Hepatocyte (in vitro differentiated cells): ENCODE measurements around the gene IQGAP2. TPM values are rescaled to one million over a fixed set of nuclear protein-coding genes. Genes with fewer than 3 reads are reported as not detected.
"Not testable (repeated sequence)": the region's sequence is repeated elsewhere in the genome, so short reads cannot be mapped to it uniquely, and the experiment has no call there.

Experiments
- DNase-seq: peaks from one replicate; pipeline ENCODE4 v3.0.0-alpha.2; 2016; ENCODE audit warnings: low spot score
- H2AFZ ChIP-seq: fragments of 200-600 bp; sonication (generic); 2 replicates; pipeline ENCODE4 v1.6.0; 2016; ENCODE audit warnings: antibody characterized with exemption, mild to moderate bottlenecking
- H3K27ac ChIP-seq: fragments of 200-600 bp; sonication (generic); 2 replicates; pipeline ENCODE4 v1.5.1; 2016; ENCODE audit warnings: mild to moderate bottlenecking
- H3K27me3 ChIP-seq: fragments of 200-600 bp; sonication (generic); 2 replicates; pipeline ENCODE4 v1.6.1; 2016
- H3K36me3 ChIP-seq: fragments of 200-600 bp; sonication (generic); replicated peaks from 2 replicates; pipeline ENCODE4 v1.5.1; 2016; ENCODE audit warnings: low read depth; ENCODE audit not compliant: insufficient read depth
- H3K4me1 ChIP-seq: fragments of 200-600 bp; sonication (generic); 2 replicates; pipeline ENCODE4 v1.5.1; 2016; ENCODE audit warnings: mild to moderate bottlenecking, moderate library complexity; ENCODE audit not compliant: insufficient read depth
- H3K4me2 ChIP-seq: fragments of 200-600 bp; sonication (generic); 2 replicates; pipeline ENCODE4 v1.6.0; 2016
- H3K4me3 ChIP-seq: fragments of 200-600 bp; sonication (generic); 2 replicates; pipeline ENCODE4 v1.5.1; 2016; ENCODE audit warnings: mild to moderate bottlenecking
- H3K79me2 ChIP-seq: fragments of 200-600 bp; sonication (generic); 2 replicates; pipeline ENCODE4 v1.6.0; 2017; ENCODE audit warnings: mild to moderate bottlenecking
- H3K9me2 ChIP-seq: fragments of 200-600 bp; sonication (generic); replicated peaks from 2 replicates; pipeline ENCODE4 v1.6.0; 2017; ENCODE audit warnings: mild to moderate bottlenecking; ENCODE audit not compliant: insufficient read depth
- H3K9me3 ChIP-seq: fragments of 200-600 bp; sonication (generic); 2 replicates; pipeline ENCODE4 v1.5.1; 2016; ENCODE audit warnings: low read depth, mild to moderate bottlenecking
- H4K20me1 ChIP-seq: fragments of 200-600 bp; sonication (generic); 2 replicates; pipeline ENCODE4 v1.6.0; 2016; ENCODE audit warnings: mild to moderate bottlenecking; ENCODE audit not compliant: insufficient read depth, poor library complexity, severe bottlenecking
- CTCF ChIP-seq: fragments of 200-600 bp; sonication (generic); IDR thresholded peaks from 2 replicates; pipeline ENCODE4 v1.5.1; 2016; ENCODE audit warnings: antibody characterized with exemption, mild to moderate bottlenecking; ENCODE audit not compliant: poor library complexity
- EZH2 ChIP-seq: fragments of 200-600 bp; sonication (generic); IDR thresholded peaks from 2 replicates; pipeline ENCODE4 v1.6.1; 2016; ENCODE audit warnings: antibody characterized with exemption, mild to moderate bottlenecking, borderline replicate concordance
- EZH2phosphoT487 ChIP-seq: fragments of 200-600 bp; sonication (generic); IDR thresholded peaks from one replicate; pipeline ENCODE4 v1.6.1; 2018; ENCODE audit warnings: antibody characterized with exemption, mild to moderate bottlenecking, low read depth, moderate library complexity; ENCODE audit not compliant: unreplicated experiment, severe bottlenecking
- WGBS: methylation state at CpG from one replicate; pipeline ENCODE4 v1.1.6; 2016; ENCODE audit warnings: low lambda C conversion rate; ENCODE audit errors: missing lambda C conversion rate; 5-methylcytosine and 5-hydroxymethylcytosine counted together
- polyA plus RNA-seq: library from polyadenylated mRNA; unstranded; fragments of >200 nt; fragmentation: Nextera tagmentation; extraction: Ambion mirVana; gene quantifications from 2 replicates; pipeline ENCODE4 v1.2.1, GENCODE V29; 2016
- total RNA-seq: library from RNA; depleted of rRNA; stranded (reverse); fragments of >200 nt; gene quantifications from 2 replicates; pipeline ENCODE4 v1.2.3, GENCODE V29; 2014

IQGAP2 gene
- total and polyA plus RNA-seq, 2 experiments from 2014 or later, result 37.2 to 78.9 TPM

GRCh38 chr5:76513476-76513875, 110.4 kb downstream of the IQGAP2 start:
- Histone ChIP-seq H3K9me2 (no peaks in the 10 kb centered on the region), H3K27me3 (no peaks in the 10 kb centered on the region), H3K4me3 (no peak overlapping the region), H3K4me2 (no peak overlapping the region), H3K27ac (no peak overlapping the region), H2AFZ (no peak overlapping the region), H3K4me1 (no peaks in the 10 kb centered on the region), H3K36me3 (no peaks in the 10 kb centered on the region), H3K79me2 (peaks cover 3% of the 10 kb centered on the region), H4K20me1 (no peaks in the 10 kb centered on the region), H3K9me3 (no peaks in the 10 kb centered on the region)
- TF ChIP-seq EZH2phosphoT487 (no peak), EZH2 (no peak), CTCF (no peak)
- DNase-seq, result no peak
- 75% methylated on average over 1 of the region's 1 CpG for WGBS

- Histone ChIP-seq H3K79me2 (peaks cover 3% of the 10 kb centered on the region), H3K27me3 (no peaks in the 10 kb centered on the region), H3K9me3 (no peaks in the 10 kb centered on the region), H3K4me3 (no peak overlapping the region), H2AFZ (no peak overlapping the region), H3K9me2 (no peaks in the 10 kb centered on the region), H3K27ac (no peak overlapping the region), H3K36me3 (no peaks in the 10 kb centered on the region), H3K4me1 (no peaks in the 10 kb centered on the region), H3K4me2 (no peak overlapping the region), H4K20me1 (no peaks in the 10 kb centered on the region)
- no peak for DNase-seq
- TF ChIP-seq EZH2, result no peak
- TF ChIP-seq CTCF, result no peak
- TF ChIP-seq EZH2phosphoT487, result no peak
- 70% methylated on average over 4 of the region's 4 CpGs for WGBS
These were observed 111.2 kb downstream of the IQGAP2 start for GRCh38 chr5:76514292-76514691.

GRCh38 chr5:76514713-76515112, 111.6 kb downstream of the IQGAP2 start:
- H3K4me3 ChIP-seq, result no peak overlapping the region
- H3K9me2 ChIP-seq, result no peaks in the 10 kb centered on the region
- H3K4me1 ChIP-seq, result no peaks in the 10 kb centered on the region
- 55% methylated on average over 2 of the region's 2 CpGs for WGBS
- no peak for TF ChIP-seq EZH2
- TF ChIP-seq CTCF, result no peak
- TF ChIP-seq EZH2phosphoT487, result no peak
- H3K79me2 ChIP-seq, result peaks cover 3% of the 10 kb centered on the region
- no peaks in the 10 kb centered on the region for H4K20me1 ChIP-seq
- H3K4me2 ChIP-seq, result no peak overlapping the region
- no peak for DNase-seq
- no peak overlapping the region for H2AFZ ChIP-seq
- H3K36me3 ChIP-seq, result no peaks in the 10 kb centered on the region
- no peak overlapping the region for H3K27ac ChIP-seq
- no peaks in the 10 kb centered on the region for H3K27me3 ChIP-seq
- no peaks in the 10 kb centered on the region for H3K9me3 ChIP-seq

- Histone ChIP-seq H2AFZ (no peak overlapping the region), H4K20me1 (no peaks in the 10 kb centered on the region)
- 99% methylated on average over 3 of the region's 3 CpGs for WGBS
These were observed 114.2 kb downstream of the IQGAP2 start for GRCh38 chr5:76517334-76517733.

GRCh38 chr5:76518246-76518645, 115.2 kb downstream of the IQGAP2 start:
- not testable (repeated sequence) for H3K4me2 ChIP-seq, H3K36me3 ChIP-seq, H2AFZ ChIP-seq, H3K27ac ChIP-seq, H3K4me3 ChIP-seq, H3K9me2 ChIP-seq, H4K20me1 ChIP-seq, DNase-seq, H3K9me3 ChIP-seq, H3K27me3 ChIP-seq
- Histone ChIP-seq H3K79me2 (peaks cover 16% of the 10 kb centered on the region), H3K4me1 (peaks cover 14% of the 10 kb centered on the region)
- WGBS, result 74% methylated on average over 5 of the region's 5 CpGs

More at GRCh38 chr5:76517334-76517733, 114.2 kb downstream of the IQGAP2 start:
- no peak for DNase-seq
- Histone ChIP-seq H3K4me3 (no peak overlapping the region), H3K9me3 (no peaks in the 10 kb centered on the region), H3K4me1 (peaks cover 12% of the 10 kb centered on the region), H3K27ac (no peak overlapping the region), H3K36me3 (no peaks in the 10 kb centered on the region), H3K4me2 (no peak overlapping the region), H3K79me2 (peaks cover 14% of the 10 kb centered on the region), H3K9me2 (no peaks in the 10 kb centered on the region), H3K27me3 (no peaks in the 10 kb centered on the region)
- TF ChIP-seq CTCF (no peak), EZH2phosphoT487 (no peak), EZH2 (no peak)
